ENCODE measurements around the gene LAMA3.
A peak's percentile ranks its signal among the peaks of the same experiment; 100 is the strongest.

LAMA3 gene

GRCh38 chr18:23982155-23983079 is 293.2 kb downstream of the LAMA3 start:
- DNase-seq = no peak

GRCh38 chr18:23983112-23983511 is 293.9 kb downstream of the LAMA3 start:
- no peak for DNase-seq

GRCh38 chr18:23986600-23987359 is 297.5 kb downstream of the LAMA3 start:
- DNase-seq = no peak

DNA sequence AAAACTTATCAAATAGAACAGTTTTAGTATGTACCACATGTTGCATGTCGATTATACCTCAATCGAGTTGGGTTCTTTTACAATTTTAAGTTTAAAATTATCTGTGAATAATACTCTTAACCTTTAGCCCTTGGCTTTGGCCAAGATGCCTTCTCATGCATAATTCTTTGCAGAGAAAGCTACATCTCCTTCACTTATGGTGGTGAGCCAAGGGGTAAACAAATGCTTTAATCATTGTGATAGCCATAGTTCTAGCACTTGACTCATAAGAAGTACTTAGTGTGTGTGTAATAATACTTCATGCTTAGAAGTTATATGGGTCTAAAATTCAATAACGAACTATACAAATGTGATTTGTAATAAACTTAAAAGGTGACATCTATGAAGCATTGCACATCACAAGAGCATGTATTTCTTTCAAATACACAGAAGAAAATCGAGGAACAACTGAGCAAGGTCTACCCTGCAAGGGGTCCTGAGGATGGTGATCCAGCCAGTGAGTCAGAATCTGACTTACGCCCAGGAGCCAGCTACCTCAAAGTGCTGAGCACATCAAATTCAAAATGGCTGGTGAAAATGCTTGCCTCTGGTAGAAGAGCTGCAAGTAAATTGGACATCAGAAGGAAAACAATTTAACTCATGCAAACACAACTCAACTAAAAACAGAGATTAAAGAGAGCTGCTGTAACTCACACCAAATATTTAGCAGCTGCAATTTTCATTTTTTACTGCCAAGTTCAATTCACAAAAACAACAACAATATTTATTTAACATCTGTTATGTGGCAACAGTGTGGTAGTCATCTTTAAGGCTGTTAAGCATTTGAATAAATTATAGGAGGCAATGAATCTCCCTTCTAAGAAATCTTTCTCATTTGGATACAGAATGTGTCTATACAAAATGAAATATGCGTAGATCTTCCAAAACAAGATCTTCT is 301.5 kb downstream of the LAMA3 start:
- no peak for DNase-seq

DNA sequence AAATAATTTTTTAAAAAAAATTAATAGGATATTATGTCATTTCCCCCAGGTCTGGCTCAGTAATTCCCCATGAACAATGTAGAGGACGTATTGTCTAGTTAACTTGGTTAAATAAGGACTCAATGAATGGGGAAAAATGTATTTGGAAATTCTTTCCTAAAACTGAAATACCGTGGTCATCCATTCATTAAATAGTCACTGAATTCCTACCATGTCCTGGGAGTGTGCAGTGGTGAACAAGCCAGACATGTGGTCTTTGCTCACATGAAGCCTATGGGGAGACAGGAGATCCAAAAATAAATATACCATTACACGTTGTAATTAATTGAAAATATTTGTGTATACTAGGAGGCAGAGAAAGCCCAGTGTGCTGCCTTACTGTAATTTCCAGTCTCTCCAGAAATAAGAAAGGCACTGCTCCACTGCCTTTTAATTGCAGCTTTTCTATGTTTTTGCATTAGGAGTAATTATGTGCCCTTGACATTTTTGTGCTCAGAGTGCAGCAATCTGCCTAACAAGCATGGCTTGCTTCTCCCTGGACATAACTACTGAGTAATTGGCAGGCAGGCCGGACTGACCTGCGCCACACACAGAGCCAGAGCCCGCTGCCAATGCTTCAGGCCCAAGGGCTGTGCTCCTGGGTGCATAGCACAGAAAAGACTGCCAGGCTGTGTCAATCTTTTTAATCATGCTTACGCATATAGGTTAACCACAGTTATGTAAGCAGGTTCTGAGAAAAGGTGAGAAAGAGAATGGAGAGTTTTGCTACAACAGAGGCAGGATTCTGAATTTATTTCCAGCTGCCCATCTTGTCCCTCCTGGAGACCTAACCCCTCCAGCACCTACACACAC is 303.1 kb downstream of the LAMA3 start:
- DNase-seq = no peak

DNA sequence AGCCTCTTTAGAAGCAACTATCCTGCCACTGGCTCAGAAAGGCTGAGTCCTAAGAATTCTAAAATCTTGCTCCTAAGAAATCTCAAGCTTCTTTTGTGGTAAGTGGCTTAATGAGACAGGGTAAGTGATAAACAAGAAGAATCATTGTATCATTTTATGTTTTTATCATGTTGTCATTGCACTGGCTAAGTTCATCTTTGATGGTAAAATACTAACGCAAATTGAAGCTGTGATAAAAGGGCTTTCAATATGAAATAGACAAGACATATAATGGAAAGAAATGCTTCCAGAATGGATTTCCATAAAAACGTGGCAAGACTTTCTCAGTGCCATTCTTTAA is 303.7 kb downstream of the LAMA3 start:
- DNase-seq = no peak

DNA sequence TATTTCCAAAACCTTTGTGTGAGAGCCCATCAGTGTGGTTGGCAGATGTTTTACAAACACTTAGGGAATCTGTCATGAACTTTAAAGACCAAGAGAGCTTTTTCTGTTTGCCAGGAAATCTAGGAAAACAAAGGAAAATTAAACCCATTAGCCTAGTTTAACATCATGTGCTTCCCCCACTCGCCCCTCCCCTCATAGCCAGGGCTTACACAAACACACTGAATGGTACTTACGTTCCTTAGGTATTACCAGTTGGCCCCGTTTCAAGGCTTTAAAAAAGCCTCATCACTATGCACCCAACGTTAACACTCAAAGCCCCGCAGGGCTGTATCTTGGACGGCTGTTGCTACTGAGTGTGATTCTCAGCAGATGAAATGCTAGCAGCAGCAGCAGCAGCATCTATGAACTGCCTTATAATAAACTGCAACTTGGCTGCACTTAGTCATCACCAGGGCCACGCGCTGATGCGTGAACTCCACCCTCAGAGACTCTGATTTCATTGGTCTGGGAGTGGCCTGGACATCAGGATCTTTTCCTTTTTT is 305.2 kb downstream of the LAMA3 start:
- peak; percentile 40 to 57 for DNase-seq

- no peak for DNase-seq
These were observed 305.9 kb downstream of the LAMA3 start for GRCh38 chr18:23995180-23995579.

GRCh38 chr18:23998018-23998417 is 308.8 kb downstream of the LAMA3 start:
- DNase-seq = no peak

GRCh38 chr18:23998820-23999219 is 309.6 kb downstream of the LAMA3 start:
- peak; percentile 90 to 94 for DNase-seq

DNA sequence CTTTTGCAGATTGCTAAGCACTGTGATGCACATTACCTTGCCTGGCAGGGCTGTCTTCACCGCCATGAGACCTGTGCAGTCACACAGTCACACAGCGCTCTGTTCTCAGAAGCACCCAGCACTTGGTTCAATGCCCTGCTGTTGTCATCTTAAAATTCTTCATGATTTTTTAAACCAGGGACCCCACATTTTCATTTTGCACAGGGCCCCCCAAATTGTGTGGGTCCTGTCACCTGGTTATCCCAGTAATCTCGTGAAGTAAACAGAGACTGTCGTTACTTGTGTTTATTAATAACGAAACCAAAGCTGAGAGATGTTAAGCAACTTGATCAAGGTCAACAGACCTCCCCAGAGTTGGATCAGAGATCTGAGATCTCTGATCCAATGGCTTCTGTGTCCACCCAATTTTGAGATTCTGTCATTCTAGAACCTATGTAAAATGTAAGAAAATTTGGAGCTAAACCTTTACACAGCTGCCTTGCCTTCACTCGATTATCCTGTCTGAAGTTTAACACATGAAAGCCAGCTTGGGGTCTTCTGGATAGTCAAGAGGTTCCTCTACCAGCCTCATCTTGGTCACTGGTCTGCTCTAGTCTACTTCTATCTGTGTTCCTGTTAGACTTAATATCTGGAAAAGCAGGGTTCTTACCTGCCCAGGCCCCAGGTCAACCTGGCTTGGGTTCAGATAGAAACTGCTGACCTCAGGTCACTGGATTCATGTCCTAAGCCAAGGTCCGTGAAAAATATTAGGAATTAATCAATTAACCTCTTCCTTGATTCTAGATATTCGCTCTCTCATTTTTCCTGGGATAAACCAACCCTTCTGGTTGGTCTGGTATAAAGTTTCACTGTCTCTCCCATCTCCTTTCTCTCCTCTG is 311.6 kb downstream of the LAMA3 start:
- no peak for DNase-seq

GRCh38 chr18:24002479-24002878 is 313.2 kb downstream of the LAMA3 start:
- no peak for DNase-seq

DNA sequence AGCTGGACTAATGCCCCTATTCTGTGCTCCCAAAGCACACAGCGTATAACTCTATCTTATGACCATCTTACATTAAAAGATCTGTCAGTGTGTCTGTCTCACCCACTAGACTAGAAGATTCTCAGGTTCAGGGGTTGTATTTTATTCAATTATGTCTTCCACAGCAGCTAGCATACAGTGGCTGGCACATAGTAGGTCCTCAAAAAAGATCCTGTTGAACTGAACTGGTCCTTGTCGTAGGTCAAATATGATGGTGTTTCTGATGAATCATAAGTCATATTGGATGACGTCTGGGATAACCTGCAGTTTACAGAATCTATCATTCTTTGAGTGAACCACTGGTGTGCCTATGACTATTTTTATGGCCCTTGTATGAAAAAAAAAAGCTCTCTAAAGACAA is 314.0 kb downstream of the LAMA3 start:
- DNase-seq = no peak

DNA sequence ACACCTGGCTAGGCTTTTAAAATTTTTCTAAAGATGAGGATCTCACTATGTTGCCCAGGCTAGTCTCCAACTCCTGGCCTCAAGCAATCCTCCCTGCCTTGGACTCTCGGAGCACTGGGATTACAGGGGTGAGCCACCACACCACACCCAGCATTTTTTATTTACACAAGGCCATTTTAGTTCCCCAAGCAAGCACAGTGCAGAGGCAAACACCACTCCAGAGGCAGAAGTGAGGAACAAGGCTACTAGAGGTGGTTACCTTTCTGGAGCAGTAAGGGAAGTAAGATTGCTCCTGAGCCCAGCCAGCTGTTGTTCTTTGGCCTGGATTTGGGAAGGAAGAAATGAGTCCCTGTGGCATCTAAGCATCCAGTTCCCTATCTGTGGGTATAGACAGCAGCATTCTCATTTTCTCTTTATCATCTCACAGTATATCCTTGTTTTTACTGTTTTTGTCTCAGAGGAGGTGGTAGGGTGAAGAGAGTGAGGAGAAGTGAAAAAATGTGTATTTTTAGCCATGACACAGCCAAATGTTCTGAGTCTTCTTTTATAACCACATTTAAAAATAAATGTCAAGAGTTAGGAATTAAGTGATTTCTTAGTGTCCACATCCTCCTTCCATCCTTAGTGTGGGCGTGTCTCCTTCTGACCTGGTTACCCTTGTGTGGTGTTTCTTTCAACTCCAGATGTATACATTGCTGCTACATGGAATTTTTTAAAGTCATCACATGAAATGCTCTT is 314.8 kb downstream of the LAMA3 start:
- DNase-seq = no peak

Measured in NCI-H526 (cell line).